H1 (cell line): ENCODE measurements around the gene MATR3. TPM values are rescaled to one million over a fixed set of nuclear protein-coding genes. Genes with fewer than 3 reads are reported as not detected.

Experiments
- CTCF ChIA-PET: fragments of 300-600 bp; sonication (Branson Sonifier 250); formaldehyde crosslinking; loops from one replicate; lab custom pipeline; 2021; ENCODE audit not compliant: partially characterized antibody; lab: Charles Lee
- POLR2A ChIA-PET: fragments of 300-600 bp; sonication (Branson Sonifier 250); formaldehyde crosslinking; loops from one replicate; lab custom pipeline; 2021; ENCODE audit warnings: inconsistent platforms; ENCODE audit not compliant: partially characterized antibody; lab: Charles Lee
- DNase-seq, 2 experiments: peaks; one replicate each; pipeline versions ENCODE4 v3.0.0 to v3.0.0-alpha.2; 2010 to 2022; ENCODE audit warnings: low spot score in 2 of 2, low read depth in 1 of 2, mixed read lengths in 1 of 2
- FAIRE-seq: peaks from 2 replicates; lab custom pipeline; 2011; peaks lifted over from hg19 to GRCh38; lab: Jason Lieb, UNC
- H2AFZ ChIP-seq: 2 replicates; pipeline ENCODE4 v1.8.1; 2012; ENCODE audit warnings: low read length, inconsistent platforms
- H2AK5ac ChIP-seq: 2 replicates; pipeline ENCODE4 v1.6.1; 2013; ENCODE audit warnings: low read depth, low read length
- H2BK120ac ChIP-seq: replicated peaks from 2 replicates; pipeline ENCODE3; 2013; ENCODE audit warnings: low read depth, low read length, inconsistent platforms
- H2BK12ac ChIP-seq: 2 replicates; pipeline ENCODE4 v1.6.1; 2013; ENCODE audit warnings: low read depth, low read length
- H2BK15ac ChIP-seq: 2 replicates; pipeline ENCODE4 v1.6.1; 2013; ENCODE audit warnings: low read length
- H2BK20ac ChIP-seq: 2 replicates; pipeline ENCODE4 v1.6.1; 2013; ENCODE audit warnings: low read length
- H2BK5ac ChIP-seq: 2 replicates; pipeline ENCODE4 v1.6.1; 2013; ENCODE audit warnings: low read depth, low read length
- H3K14ac ChIP-seq: 2 replicates; pipeline ENCODE4 v1.6.1; 2013; ENCODE audit warnings: inconsistent platforms; ENCODE audit not compliant: insufficient read length
- H3K18ac ChIP-seq: 2 replicates; pipeline ENCODE4 v1.6.1; 2013; ENCODE audit warnings: low read length; ENCODE audit errors: extremely low read depth
- H3K23ac ChIP-seq: 2 replicates; pipeline ENCODE4 v1.6.1; 2013; ENCODE audit warnings: inconsistent platforms; ENCODE audit not compliant: insufficient read length
- H3K23me2 ChIP-seq: 2 replicates; pipeline ENCODE4 v1.6.1; 2013; ENCODE audit warnings: low read depth, low read length
- H3K27ac ChIP-seq: 2 replicates; pipeline ENCODE4 v1.6.1; 2011; ENCODE audit warnings: low read depth, low read length, inconsistent platforms
- H3K27me3 ChIP-seq, 4 experiments: replicated peaks in 1 of 4; 1 replicate in 1 of 4; 2 replicates in 3 of 4; pipeline versions ENCODE4 v1.6.1 to v1.8.1; 2011 to 2013; ENCODE audit warnings: low read length in 3 of 4, mild to moderate bottlenecking in 3 of 4, inconsistent platforms in 2 of 4, mixed read lengths in 2 of 4, moderate library complexity in 1 of 4; ENCODE audit not compliant: control insufficient read depth in 3 of 4, insufficient read depth in 3 of 4; ENCODE audit errors: extremely low read depth in 1 of 4
- H3K36me3 ChIP-seq, 4 experiments: 2 replicates each; pipeline versions ENCODE4 v1.6.1 to v1.8.1; 2011 to 2013; ENCODE audit warnings: mild to moderate bottlenecking in 4 of 4, low read length in 3 of 4, moderate library complexity in 2 of 4, control low read depth in 1 of 4, inconsistent platforms in 1 of 4; ENCODE audit not compliant: insufficient read depth in 4 of 4, control insufficient read depth in 2 of 4
- H3K4ac ChIP-seq: replicated peaks from 2 replicates; pipeline ENCODE3; 2013; ENCODE audit warnings: low read length, low read depth, mixed read lengths, inconsistent platforms; ENCODE audit not compliant: insufficient read length
- H3K4me1 ChIP-seq, 4 experiments: replicated peaks in 1 of 4; 1 replicate in 1 of 4; 2 replicates in 3 of 4; pipeline versions ENCODE4 v1.6.1 to v1.8.1; 2011 to 2013; ENCODE audit warnings: low read length in 3 of 4, inconsistent platforms in 2 of 4, mixed read lengths in 1 of 4; ENCODE audit not compliant: insufficient read depth in 4 of 4, control insufficient read depth in 3 of 4
- H3K4me2 ChIP-seq, 2 experiments: 2 replicates each; pipeline versions ENCODE4 v1.6.1 to v1.8.1; 2011 to 2013; ENCODE audit warnings: low read depth in 2 of 2, low read length in 2 of 2, control low read depth in 1 of 2, inconsistent platforms in 1 of 2, mild to moderate bottlenecking in 1 of 2; ENCODE audit not compliant: insufficient read depth in 1 of 2
- H3K4me3 ChIP-seq, 4 experiments: fragments of 200-600, 300-600 bp in 1 of 4; sonication (generic), shearing (Covaris generic), sonication (Bioruptor Twin) in 1 of 4; 2 replicates each; pipeline versions ENCODE4 v1.5.1 to v1.8.1; 2011 to 2016; ENCODE audit warnings: low read length in 4 of 4, low read depth in 3 of 4, control low read depth in 2 of 4, inconsistent platforms in 2 of 4, mild to moderate bottlenecking in 2 of 4, mixed read lengths in 1 of 4, moderate library complexity in 1 of 4; ENCODE audit not compliant: insufficient read depth in 2 of 4; ENCODE audit errors: extremely low read depth in 1 of 4
- H3K56ac ChIP-seq: replicated peaks from 2 replicates; pipeline ENCODE3; 2013; ENCODE audit warnings: low read depth, mild to moderate bottlenecking, mixed read lengths, low read length, inconsistent platforms; ENCODE audit not compliant: insufficient read length
- H3K79me1 ChIP-seq: 2 replicates; pipeline ENCODE4 v1.6.1; 2013; ENCODE audit warnings: low read depth, low read length, control low read depth
- H3K79me2 ChIP-seq, 2 experiments: 2 replicates each; pipeline versions ENCODE4 v1.6.1 to v1.8.1; 2012 to 2013; ENCODE audit warnings: low read length in 2 of 2, mild to moderate bottlenecking in 2 of 2, inconsistent platforms in 1 of 2; ENCODE audit not compliant: insufficient read depth in 2 of 2, control insufficient read depth in 1 of 2
- H3K9ac ChIP-seq, 4 experiments: replicated peaks in 1 of 4; 1 replicate in 1 of 4; 2 replicates in 3 of 4; pipeline versions ENCODE4 v1.6.1 to v1.8.1; 2011 to 2013; ENCODE audit warnings: low read depth in 3 of 4, low read length in 3 of 4, control low read depth in 2 of 4, mild to moderate bottlenecking in 2 of 4, moderate library complexity in 2 of 4, inconsistent platforms in 1 of 4; ENCODE audit errors: extremely low read depth in 1 of 4
- H3K9me3 ChIP-seq, 2 experiments: 2 replicates each; pipeline versions ENCODE4 v1.6.1 to v1.8.1; 2012 to 2013; ENCODE audit warnings: mild to moderate bottlenecking in 2 of 2, moderate library complexity in 2 of 2, control low read depth in 1 of 2, inconsistent platforms in 1 of 2, low read depth in 1 of 2, low read length in 1 of 2, mixed read lengths in 1 of 2; ENCODE audit not compliant: insufficient read depth in 2 of 2
- H4K20me1 ChIP-seq, 2 experiments: replicated peaks in 1 of 2; 2 replicates each; pipeline versions ENCODE3 to v1.8.1; 2011 to 2013; ENCODE audit warnings: inconsistent platforms in 2 of 2, low read length in 2 of 2, mild to moderate bottlenecking in 1 of 2; ENCODE audit not compliant: insufficient read depth in 2 of 2, control insufficient read depth in 1 of 2
- H4K5ac ChIP-seq: 2 replicates; pipeline ENCODE4 v1.6.1; 2013; ENCODE audit warnings: low read length, low read depth, mixed read lengths, inconsistent platforms; ENCODE audit not compliant: insufficient read length
- H4K8ac ChIP-seq: 2 replicates; pipeline ENCODE4 v1.8.0; 2013; ENCODE audit warnings: mild to moderate bottlenecking, moderate library complexity, low read length, inconsistent platforms; ENCODE audit not compliant: insufficient read depth; ENCODE audit errors: extremely low read depth
- H4K91ac ChIP-seq: replicated peaks from 2 replicates; pipeline ENCODE3; 2013; ENCODE audit warnings: low read length, mixed read lengths, inconsistent platforms; ENCODE audit not compliant: insufficient read length
- GTF2F1 ChIP-seq: IDR thresholded peaks from 2 replicates; pipeline ENCODE4 v1.6.1; 2012; ENCODE audit warnings: low read depth, low read length, improper control_type of control experiment, borderline replicate concordance
- POLR2AphosphoS5 ChIP-seq: IDR thresholded peaks from 2 replicates; pipeline ENCODE4 v1.6.1; 2011; ENCODE audit warnings: low read depth, low read length
- TEAD4 ChIP-seq: IDR thresholded peaks from 2 replicates; pipeline ENCODE4 v1.6.1; 2012; ENCODE audit warnings: low read depth, low read length, inconsistent platforms, mixed read lengths
- WGBS, 2 experiments: shearing (Covaris generic) in 1 of 2; methylation state at CpG; one replicate each; pipeline versions ENCODE4 v1.1.6 to v1.1.7; 2013 to 2015; ENCODE audit warnings: low lambda C conversion rate in 2 of 2, mixed read lengths in 2 of 2, inconsistent platforms in 1 of 2, low coverage in 1 of 2, missing lambda C conversion rate in 1 of 2; ENCODE audit not compliant: insufficient replicate concordance in 2 of 2, insufficient coverage in 1 of 2, insufficient read length in 1 of 2; ENCODE audit errors: extremely low coverage in 1 of 2, missing lambda C conversion rate in 1 of 2; 5-methylcytosine and 5-hydroxymethylcytosine counted together
- polyA plus RNA-seq, 7 experiments: library from polyadenylated mRNA; depleted of rRNA in 3 of 7; stranded (reverse) in 5 of 7; unstranded in 2 of 7; fragments of >200 nt in 5 of 7; fragments of 200-250 nt in 2 of 7; gene quantifications; 1 replicate in 5 of 7; 2 replicates in 1 of 7; 4 replicates in 1 of 7; pipeline versions ENCODE4 v1.2.1 to v1.2.3, GENCODE V29; 2011 to 2013; ENCODE audit warnings: missing spikeins in 2 of 7, mixed read lengths in 2 of 7
- total RNA-seq: library from RNA; stranded (reverse); fragmentation: NEBNext Ultra II Directional; extraction: Animal tissue kit (Norgen Biotek cat#: 25700); gene quantifications from 2 replicates; pipeline ENCODE4 v1.2.1, GENCODE V29; 2021
- TF ChIP-seq, protein P1 (sequence below), 3 experiments: IDR thresholded peaks; 1 replicate in 2 of 3; 2 replicates in 1 of 3; pipeline versions ENCODE4 v1.5.1 to v1.6.1; 2011; ENCODE audit warnings: low read length in 3 of 3, mild to moderate bottlenecking in 3 of 3, inconsistent platforms in 2 of 3, low read depth in 1 of 3, moderate library complexity in 1 of 3; ENCODE audit not compliant: insufficient read depth in 1 of 3; ENCODE audit errors: control extremely low read depth in 1 of 3

Gene MATR3
- total and polyA plus RNA-seq, 2 of the 8 experiments (the other 6 are each of a cell fraction or from before 2014, with no cell fraction given) = 116 to 389 TPM

DNA sequence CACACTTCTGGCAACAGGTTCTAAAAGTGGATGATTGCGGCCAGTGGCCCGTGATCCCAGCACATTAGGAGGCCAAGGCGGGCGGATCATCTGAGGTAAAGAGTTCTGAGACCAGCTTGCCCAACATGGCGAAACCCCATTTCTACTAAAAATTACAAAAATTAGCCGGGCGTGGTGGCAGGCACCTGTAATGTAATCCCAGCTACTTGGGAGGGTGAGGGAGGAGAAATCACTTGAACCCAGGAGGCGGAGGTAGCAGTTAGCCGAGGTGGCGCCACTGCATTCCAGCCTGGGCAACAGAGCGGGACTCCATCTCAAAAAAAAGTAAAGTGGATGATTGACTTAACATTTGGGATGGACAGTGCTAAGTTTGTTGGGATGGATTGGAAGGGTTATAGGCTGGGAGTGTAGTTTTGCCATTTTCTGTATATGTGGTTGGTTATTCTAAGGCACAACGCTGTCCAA is 3.4 kb downstream of the MATR3 start:
- Histone ChIP-seq H2BK15ac (no peak overlapping the region), H3K4me2 (peak overlapping the region; percentile 49 to 61), H3K27me3 (no peaks in the 10 kb centered on the region), H2BK120ac (no peak overlapping the region), H3K9ac (peak overlapping the region in 1 of 4 experiments; percentile 14; a peak in 2 of 7 replicates), H3K79me1 (no peaks in the 10 kb centered on the region), H2BK20ac (no peak overlapping the region), H2BK12ac (no peak overlapping the region), H4K20me1 (peaks cover 26 to 50% of the 10 kb centered on the region in 2 experiments), H3K23me2 (peaks cover 2% of the 10 kb centered on the region; the same call in 1 of the 2 replicates), H3K14ac (no peak overlapping the region), H3K4me1 (peaks cover 0 to 35% (median 11%) of the 10 kb centered on the region in 4 experiments; a peak in 5 of 7 replicates), H3K27ac (no peak overlapping the region), H3K23ac (no peak overlapping the region), H3K18ac (no peak overlapping the region), H3K4ac (no peak overlapping the region), H2BK5ac (no peak overlapping the region), H3K36me3 (peaks cover 0 to 8% (median 0%) of the 10 kb centered on the region in 4 experiments; a peak in 2 of 8 replicates), H3K9me3 (no peaks in the 10 kb centered on the region), H4K8ac (no peak overlapping the region), H4K5ac (no peak overlapping the region), H4K91ac (no peak overlapping the region), H2AFZ (no peak overlapping the region), H2AK5ac (no peak overlapping the region), H3K4me3 (peak overlapping the region in 3 of 4 experiments; percentile 9 to 99 (median 12); a peak in 5 of 8 replicates), H3K79me2 (peaks cover 78 to 83% of the 10 kb centered on the region in 2 experiments), H3K56ac (no peak overlapping the region)
- 59% methylated on average over 12 of the region's 12 CpGs; no CpG with 5 or more reads in 1 of the 2 experiments for WGBS, 2 experiments
- ChIA-PET CTCF (interaction anchor here (0.6 to 1.6 kb wide), 2 partner anchors 9 to 45 kb away, joined by 3 to 4 read pairs; partner anchors contain the start of gene PAIP2), POLR2A (interaction anchor here (0.6 to 51.1 kb wide), 13 partner anchors 7 to 501 kb away, joined by 3 to 1766 read pairs (median 4); partner anchors contain the start of genes MATR3 and PAIP2)
- FAIRE-seq = no peak
- peak in 1 of 2 experiments; percentile 45 for DNase-seq
- peak; percentile 60; the same call in 1 of the 2 replicates for TF ChIP-seq POLR2AphosphoS5
- TF ChIP-seq GTF2F1 = no peak
- TF ChIP-seq, protein P1, sequence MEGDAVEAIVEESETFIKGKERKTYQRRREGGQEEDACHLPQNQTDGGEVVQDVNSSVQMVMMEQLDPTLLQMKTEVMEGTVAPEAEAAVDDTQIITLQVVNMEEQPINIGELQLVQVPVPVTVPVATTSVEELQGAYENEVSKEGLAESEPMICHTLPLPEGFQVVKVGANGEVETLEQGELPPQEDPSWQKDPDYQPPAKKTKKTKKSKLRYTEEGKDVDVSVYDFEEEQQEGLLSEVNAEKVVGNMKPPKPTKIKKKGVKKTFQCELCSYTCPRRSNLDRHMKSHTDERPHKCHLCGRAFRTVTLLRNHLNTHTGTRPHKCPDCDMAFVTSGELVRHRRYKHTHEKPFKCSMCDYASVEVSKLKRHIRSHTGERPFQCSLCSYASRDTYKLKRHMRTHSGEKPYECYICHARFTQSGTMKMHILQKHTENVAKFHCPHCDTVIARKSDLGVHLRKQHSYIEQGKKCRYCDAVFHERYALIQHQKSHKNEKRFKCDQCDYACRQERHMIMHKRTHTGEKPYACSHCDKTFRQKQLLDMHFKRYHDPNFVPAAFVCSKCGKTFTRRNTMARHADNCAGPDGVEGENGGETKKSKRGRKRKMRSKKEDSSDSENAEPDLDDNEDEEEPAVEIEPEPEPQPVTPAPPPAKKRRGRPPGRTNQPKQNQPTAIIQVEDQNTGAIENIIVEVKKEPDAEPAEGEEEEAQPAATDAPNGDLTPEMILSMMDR (IDR thresholded peaks at IDR 0.05; ENCODE audit: control extremely low read depth in 1 of 3, insufficient read depth in 1 of 3, low read depth in 1 of 3, low read length in 3 of 3) = peak in 1 of 3 experiments; percentile 4; a peak in 1 of 4 replicates
- peak; percentile 59; the same call in 1 of the 2 replicates for TF ChIP-seq TEAD4
